ENCODE data around the gene SNRPA1.

Gene SNRPA1

GRCh38 chr15:101276501-101277037 is 18.5 kb downstream of the SNRPA1 start:
- DNase-seq: no peak
- Histone ChIP-seq H3K27me3 (replicated peaks; ENCODE audit: control insufficient read depth, insufficient read depth, low read length, poor library complexity, severe bottlenecking) (no peaks in the 10 kb centered on the region), H3K9me3 (ENCODE audit: control insufficient read depth, low read length) (no peaks in the 10 kb centered on the region), H3K4me3 (ENCODE audit: insufficient read depth, low read depth, low read length, poor library complexity, severe bottlenecking) (peak overlapping the region; percentile 93), H3K27ac (ENCODE audit: insufficient read depth, low read length, poor library complexity, severe bottlenecking) (peak overlapping the region; percentile 75), H3K4me1 (ENCODE audit: control insufficient read depth, insufficient read depth, low read length, poor library complexity, severe bottlenecking) (peaks cover 14% of the 10 kb centered on the region), H3K36me3 (ENCODE audit: control insufficient read depth, insufficient read depth, low read length) (peaks cover 47% of the 10 kb centered on the region)

- Histone ChIP-seq H3K4me1 (ENCODE audit: control insufficient read depth, insufficient read depth, low read length, poor library complexity, severe bottlenecking) (peaks cover 14% of the 10 kb centered on the region), H3K36me3 (ENCODE audit: control insufficient read depth, insufficient read depth, low read length) (peaks cover 50% of the 10 kb centered on the region), H3K27me3 (replicated peaks; ENCODE audit: control insufficient read depth, insufficient read depth, low read length, poor library complexity, severe bottlenecking) (no peaks in the 10 kb centered on the region), H3K27ac (ENCODE audit: insufficient read depth, low read length, poor library complexity, severe bottlenecking) (no peak overlapping the region), H3K9me3 (ENCODE audit: control insufficient read depth, low read length) (no peaks in the 10 kb centered on the region), H3K4me3 (ENCODE audit: insufficient read depth, low read depth, low read length, poor library complexity, severe bottlenecking) (no peak overlapping the region)
- DNase-seq: no peak
Observed at GRCh38 chr15:101275018-101275417, 20.0 kb downstream of the SNRPA1 start.

DNA sequence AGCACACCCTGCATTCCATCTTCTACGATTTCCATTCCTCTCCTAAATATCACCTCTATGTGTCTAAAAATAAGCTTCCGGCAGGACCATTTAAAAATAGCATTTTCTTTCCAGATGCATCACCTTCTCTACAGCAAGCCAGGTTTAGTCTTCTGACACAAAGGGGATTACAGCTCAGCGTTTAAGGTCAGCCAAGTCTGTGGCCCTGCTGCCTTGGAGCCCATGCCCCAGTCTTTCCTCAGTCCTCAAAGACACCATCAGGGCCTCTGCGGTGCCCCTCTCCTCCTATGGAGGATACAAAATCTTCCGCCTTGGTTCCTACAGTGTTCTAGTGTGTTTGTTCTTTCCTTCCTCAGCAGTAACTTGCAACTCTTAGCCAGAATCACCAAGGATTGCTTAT is 21.5 kb downstream of the SNRPA1 start:
- no peaks in the 10 kb centered on the region for H3K9me3 ChIP-seq (ENCODE audit: control insufficient read depth, low read length)
- peaks cover 49% of the 10 kb centered on the region for H3K36me3 ChIP-seq (ENCODE audit: control insufficient read depth, insufficient read depth, low read length)
- no peak overlapping the region for H3K27ac ChIP-seq (ENCODE audit: insufficient read depth, low read length, poor library complexity, severe bottlenecking)
- no peaks in the 10 kb centered on the region for H3K27me3 ChIP-seq (replicated peaks; ENCODE audit: control insufficient read depth, insufficient read depth, low read length, poor library complexity, severe bottlenecking)
- no peak overlapping the region for H3K4me3 ChIP-seq (ENCODE audit: insufficient read depth, low read depth, low read length, poor library complexity, severe bottlenecking)
- no peak for DNase-seq
- peaks cover 14% of the 10 kb centered on the region for H3K4me1 ChIP-seq (ENCODE audit: control insufficient read depth, insufficient read depth, low read length, poor library complexity, severe bottlenecking)

- Histone ChIP-seq H3K4me3 (ENCODE audit: insufficient read depth, low read depth, low read length, poor library complexity, severe bottlenecking) (no peak overlapping the region), H3K36me3 (ENCODE audit: control insufficient read depth, insufficient read depth, low read length) (peaks cover 49% of the 10 kb centered on the region), H3K9me3 (ENCODE audit: control insufficient read depth, low read length) (no peaks in the 10 kb centered on the region), H3K27ac (ENCODE audit: insufficient read depth, low read length, poor library complexity, severe bottlenecking) (no peak overlapping the region), H3K4me1 (ENCODE audit: control insufficient read depth, insufficient read depth, low read length, poor library complexity, severe bottlenecking) (peaks cover 11% of the 10 kb centered on the region), H3K27me3 (replicated peaks; ENCODE audit: control insufficient read depth, insufficient read depth, low read length, poor library complexity, severe bottlenecking) (no peaks in the 10 kb centered on the region)
- DNase-seq: no peak
Observed at GRCh38 chr15:101272584-101272983, 22.5 kb downstream of the SNRPA1 start.

DNA sequence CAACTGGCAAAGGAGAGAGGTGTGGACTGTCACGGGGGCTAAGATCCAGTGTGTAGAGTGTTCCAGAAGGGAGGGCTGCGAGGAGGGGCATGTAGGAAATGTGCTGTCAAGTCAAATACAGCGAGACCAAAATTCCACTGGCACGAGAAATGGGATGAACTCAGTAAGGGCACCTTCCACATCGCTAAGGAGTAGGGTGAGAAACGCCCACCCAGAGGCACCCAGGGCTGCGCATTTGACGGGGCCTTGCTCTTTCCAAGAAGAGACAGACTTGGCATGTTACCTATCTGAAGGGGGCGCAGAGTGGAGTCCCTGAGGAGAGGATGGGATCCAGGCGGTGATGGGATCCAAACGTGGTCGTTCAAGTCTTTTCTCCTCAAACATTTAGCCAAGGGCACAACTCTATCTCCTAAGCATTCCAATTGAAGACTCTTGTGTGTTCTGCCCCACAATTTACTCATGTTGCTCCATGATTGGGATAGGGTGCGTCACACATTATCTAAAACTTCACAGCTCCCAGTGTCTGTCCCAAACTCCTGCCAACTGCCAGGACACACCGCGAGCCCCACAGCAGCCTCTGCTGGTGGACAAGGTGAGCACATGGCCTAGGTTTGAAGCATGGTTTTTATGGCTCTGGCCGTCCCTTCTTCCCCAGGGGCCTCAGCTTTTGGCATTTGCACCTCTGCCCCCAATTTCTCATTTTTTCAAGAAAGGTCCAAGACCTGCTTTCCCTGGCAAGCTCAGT is 25.4 kb downstream of the SNRPA1 start:
- Histone ChIP-seq H3K4me1 (ENCODE audit: control insufficient read depth, insufficient read depth, low read length, poor library complexity, severe bottlenecking) (no peaks in the 10 kb centered on the region), H3K36me3 (ENCODE audit: control insufficient read depth, insufficient read depth, low read length) (peaks cover 44% of the 10 kb centered on the region), H3K27me3 (replicated peaks; ENCODE audit: control insufficient read depth, insufficient read depth, low read length, poor library complexity, severe bottlenecking) (no peaks in the 10 kb centered on the region), H3K27ac (ENCODE audit: insufficient read depth, low read length, poor library complexity, severe bottlenecking) (no peak overlapping the region), H3K4me3 (ENCODE audit: insufficient read depth, low read depth, low read length, poor library complexity, severe bottlenecking) (no peak overlapping the region), H3K9me3 (ENCODE audit: control insufficient read depth, low read length) (no peaks in the 10 kb centered on the region)
- no peak for DNase-seq

DNA sequence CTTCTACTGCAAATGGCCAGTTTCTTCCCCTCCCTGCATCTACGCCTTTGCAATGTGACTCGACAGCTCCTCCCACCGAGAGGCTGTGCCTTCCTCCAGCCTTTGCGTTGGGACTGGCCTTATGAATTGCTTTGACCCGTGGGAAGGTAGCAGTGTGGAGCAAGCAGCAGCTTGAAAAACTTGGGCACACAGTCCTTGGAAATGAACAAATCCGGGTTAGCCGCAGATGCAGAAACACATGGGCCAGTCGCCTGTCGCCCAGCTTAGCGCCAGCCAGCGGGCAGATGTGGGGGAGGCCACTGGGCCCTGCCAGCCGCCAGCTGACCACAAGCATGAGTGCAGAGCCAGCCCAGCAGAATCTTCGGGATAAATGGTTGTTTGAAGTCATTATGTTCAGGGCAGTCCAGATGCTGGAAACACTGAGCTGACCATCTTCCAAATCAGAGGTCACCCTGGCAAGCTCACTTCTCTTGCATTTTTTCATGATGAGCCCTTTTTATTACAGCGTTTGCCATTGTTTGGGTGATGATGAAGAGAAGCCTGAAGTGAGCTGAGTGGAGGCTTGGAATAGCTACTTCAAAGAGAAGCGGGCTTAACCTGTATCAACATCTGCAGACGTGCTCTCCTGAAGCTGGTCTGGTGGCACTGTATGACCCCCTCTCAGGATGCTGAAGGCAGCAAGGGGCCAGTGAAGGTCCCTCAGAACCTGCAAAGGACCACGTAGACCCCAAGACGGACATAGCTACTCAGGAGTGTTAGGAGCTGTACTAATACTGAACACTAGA is 27.5 kb downstream of the SNRPA1 start:
- H3K9me3 ChIP-seq (ENCODE audit: control insufficient read depth, low read length): no peaks in the 10 kb centered on the region
- H3K27ac ChIP-seq (ENCODE audit: insufficient read depth, low read length, poor library complexity, severe bottlenecking): no peak overlapping the region
- no peak overlapping the region for H3K4me3 ChIP-seq (ENCODE audit: insufficient read depth, low read depth, low read length, poor library complexity, severe bottlenecking)
- H3K27me3 ChIP-seq (replicated peaks; ENCODE audit: control insufficient read depth, insufficient read depth, low read length, poor library complexity, severe bottlenecking): no peaks in the 10 kb centered on the region
- peaks cover 22% of the 10 kb centered on the region for H3K36me3 ChIP-seq (ENCODE audit: control insufficient read depth, insufficient read depth, low read length)
- DNase-seq: no peak
- H3K4me1 ChIP-seq (ENCODE audit: control insufficient read depth, insufficient read depth, low read length, poor library complexity, severe bottlenecking): no peaks in the 10 kb centered on the region

DNA sequence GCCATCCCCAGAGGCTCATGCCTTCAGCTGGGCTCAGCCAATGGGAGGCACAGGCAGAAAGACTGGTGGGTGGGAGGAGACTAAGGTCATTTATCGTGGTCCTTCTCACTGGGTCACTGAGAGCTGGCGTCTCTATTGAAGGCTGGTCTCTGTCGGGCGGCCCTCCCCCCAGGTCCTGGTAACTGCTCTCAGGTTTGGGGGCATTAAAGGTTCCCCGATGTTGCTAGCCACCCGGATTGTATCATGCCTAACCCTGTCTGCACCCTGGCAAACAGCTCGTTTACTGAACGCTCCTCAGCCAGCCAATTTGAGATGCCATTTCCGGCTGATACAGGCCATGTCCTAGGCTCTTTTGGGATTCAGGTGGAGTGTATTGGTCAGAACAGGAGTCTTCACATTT is 28.3 kb downstream of the SNRPA1 start:
- Histone ChIP-seq H3K27ac (ENCODE audit: insufficient read depth, low read length, poor library complexity, severe bottlenecking) (no peak overlapping the region), H3K36me3 (ENCODE audit: control insufficient read depth, insufficient read depth, low read length) (peaks cover 15% of the 10 kb centered on the region), H3K9me3 (ENCODE audit: control insufficient read depth, low read length) (no peaks in the 10 kb centered on the region), H3K27me3 (replicated peaks; ENCODE audit: control insufficient read depth, insufficient read depth, low read length, poor library complexity, severe bottlenecking) (no peaks in the 10 kb centered on the region), H3K4me3 (ENCODE audit: insufficient read depth, low read depth, low read length, poor library complexity, severe bottlenecking) (no peak overlapping the region), H3K4me1 (ENCODE audit: control insufficient read depth, insufficient read depth, low read length, poor library complexity, severe bottlenecking) (no peaks in the 10 kb centered on the region)
- no peak for DNase-seq

GRCh38 chr15:101266034-101266433 is 29.0 kb downstream of the SNRPA1 start:
- Histone ChIP-seq H3K4me1 (ENCODE audit: control insufficient read depth, insufficient read depth, low read length, poor library complexity, severe bottlenecking) (no peaks in the 10 kb centered on the region), H3K27ac (ENCODE audit: insufficient read depth, low read length, poor library complexity, severe bottlenecking) (no peak overlapping the region), H3K27me3 (replicated peaks; ENCODE audit: control insufficient read depth, insufficient read depth, low read length, poor library complexity, severe bottlenecking) (no peaks in the 10 kb centered on the region), H3K36me3 (ENCODE audit: control insufficient read depth, insufficient read depth, low read length) (peaks cover 8% of the 10 kb centered on the region), H3K4me3 (ENCODE audit: insufficient read depth, low read depth, low read length, poor library complexity, severe bottlenecking) (no peak overlapping the region), H3K9me3 (ENCODE audit: control insufficient read depth, low read length) (no peaks in the 10 kb centered on the region)
- no peak for DNase-seq

DNA sequence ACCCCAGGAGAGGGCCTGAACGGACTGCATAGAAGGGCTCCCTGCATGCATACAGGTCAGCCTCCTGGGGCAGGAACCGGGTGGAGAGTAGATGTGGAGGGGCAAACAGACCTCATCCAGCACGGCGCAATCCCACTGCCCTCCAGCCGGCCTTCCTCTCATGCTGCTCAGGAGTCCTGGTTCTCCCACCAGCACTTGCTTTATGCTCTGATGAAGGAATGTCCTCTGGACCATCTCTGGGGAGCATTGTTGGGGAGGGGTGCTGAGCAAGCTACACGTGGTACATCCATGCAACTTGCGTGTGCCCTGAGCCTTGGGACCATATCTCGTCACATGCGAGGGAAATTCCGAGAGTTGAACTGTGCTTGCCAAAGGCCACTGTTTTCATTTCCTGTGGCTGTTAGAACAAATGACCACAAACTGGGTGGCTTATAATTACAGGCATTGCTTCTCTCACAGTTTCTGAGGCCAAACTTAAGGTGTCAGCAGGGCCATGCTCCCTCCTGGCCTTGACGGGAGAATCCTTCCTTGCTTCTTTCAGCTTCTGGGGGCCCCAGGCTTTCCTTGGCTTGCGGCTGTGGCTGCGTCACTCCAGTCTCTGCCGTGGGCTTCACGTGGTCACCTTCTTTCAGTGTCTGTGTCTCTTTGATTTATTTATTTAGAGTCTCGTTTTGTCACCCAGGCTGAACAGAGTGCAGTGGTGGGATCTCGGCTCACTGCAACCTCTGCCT is 30.0 kb downstream of the SNRPA1 start:
- no peak for DNase-seq
- Histone ChIP-seq H3K27ac (ENCODE audit: insufficient read depth, low read length, poor library complexity, severe bottlenecking) (no peak overlapping the region), H3K36me3 (ENCODE audit: control insufficient read depth, insufficient read depth, low read length) (no peaks in the 10 kb centered on the region), H3K9me3 (ENCODE audit: control insufficient read depth, low read length) (no peaks in the 10 kb centered on the region), H3K4me3 (ENCODE audit: insufficient read depth, low read depth, low read length, poor library complexity, severe bottlenecking) (no peak overlapping the region), H3K4me1 (ENCODE audit: control insufficient read depth, insufficient read depth, low read length, poor library complexity, severe bottlenecking) (no peaks in the 10 kb centered on the region), H3K27me3 (replicated peaks; ENCODE audit: control insufficient read depth, insufficient read depth, low read length, poor library complexity, severe bottlenecking) (no peaks in the 10 kb centered on the region)

Measured in effector memory CD4-positive, alpha-beta T cell (primary cell).